HPDE6-E6E7 (cell line): ENCODE results near the gene TGM2.
"Not testable (repeated sequence)": the region's sequence is repeated elsewhere in the genome, so short reads cannot be mapped to it uniquely, and the experiment has no call there.

Experiments used
- DNase-seq: peaks from one replicate; pipeline ENCODE4 v3.0.0; 2011; ENCODE audit warnings: missing footprints; ENCODE audit errors: extremely low spot score

Gene TGM2

GRCh38 chr20:38115205-38115604 lies 49.9 kb downstream of the TGM2 start:
- no peak for DNase-seq

- DNase-seq = no peak
Measured at GRCh38 chr20:38114353-38114791, 50.7 kb downstream of the TGM2 start.

GRCh38 chr20:38113401-38114325 lies 51.4 kb downstream of the TGM2 start:
- no peak for DNase-seq

GRCh38 chr20:38112930-38113294 lies 52.2 kb downstream of the TGM2 start:
- no peak for DNase-seq

- no peak for DNase-seq
Measured at GRCh38 chr20:38112261-38112929, 52.7 kb downstream of the TGM2 start.

- no peak for DNase-seq
Measured at GRCh38 chr20:38111366-38112232, 53.5 kb downstream of the TGM2 start.

GRCh38 chr20:38110525-38111178 lies 54.4 kb downstream of the TGM2 start:
- no peak for DNase-seq

- DNase-seq = peak; percentile 90
Measured at GRCh38 chr20:38109591-38110524, 55.2 kb downstream of the TGM2 start.

GRCh38 chr20:38108986-38109541 lies 56.0 kb downstream of the TGM2 start:
- DNase-seq = no peak

GRCh38 chr20:38108438-38108985 lies 56.6 kb downstream of the TGM2 start:
- no peak for DNase-seq

GRCh38 chr20:38107916-38108315 lies 57.2 kb downstream of the TGM2 start:
- not testable (repeated sequence) for DNase-seq

- DNase-seq = not testable (repeated sequence)
Measured at GRCh38 chr20:38107386-38107785, 57.7 kb downstream of the TGM2 start.

- DNase-seq = no peak
Measured at GRCh38 chr20:38106461-38106860, 58.6 kb downstream of the TGM2 start.

GRCh38 chr20:38104285-38104684 lies 60.8 kb downstream of the TGM2 start:
- no peak for DNase-seq

GRCh38 chr20:38102206-38102605 lies 62.9 kb downstream of the TGM2 start:
- DNase-seq = not testable (repeated sequence)

GRCh38 chr20:38098952-38099351 lies 66.1 kb downstream of the TGM2 start:
- DNase-seq = no peak

- no peak for DNase-seq
Measured at GRCh38 chr20:38095017-38095686, 69.9 kb downstream of the TGM2 start.

GRCh38 chr20:38094373-38094891 lies 70.6 kb downstream of the TGM2 start:
- peak; percentile 57 for DNase-seq

- no peak for DNase-seq
Measured at GRCh38 chr20:38093641-38094077, 71.4 kb downstream of the TGM2 start.
